DMS 273 treated with DMSO at 0.1 percent for 48 hours (cell line): ENCODE data around the gene CST7.
"Not testable (repeated sequence)": the region's sequence is repeated elsewhere in the genome, so short reads cannot be mapped to it uniquely, and the experiment has no call there.

Experiments used
- DNase-seq: peaks from one replicate; lab custom pipeline; 2025; lab: John Stamatoyannopoulos, UW

Gene CST7

GRCh38 chr20:24948939-24949679 is at the start of gene CST7:
Gene CST7, plus strand, starts transcription at chr20:24949269. Its CDS starts 237 bp downstream, at chr20:24949506.
- DNase-seq: no peak

DNA sequence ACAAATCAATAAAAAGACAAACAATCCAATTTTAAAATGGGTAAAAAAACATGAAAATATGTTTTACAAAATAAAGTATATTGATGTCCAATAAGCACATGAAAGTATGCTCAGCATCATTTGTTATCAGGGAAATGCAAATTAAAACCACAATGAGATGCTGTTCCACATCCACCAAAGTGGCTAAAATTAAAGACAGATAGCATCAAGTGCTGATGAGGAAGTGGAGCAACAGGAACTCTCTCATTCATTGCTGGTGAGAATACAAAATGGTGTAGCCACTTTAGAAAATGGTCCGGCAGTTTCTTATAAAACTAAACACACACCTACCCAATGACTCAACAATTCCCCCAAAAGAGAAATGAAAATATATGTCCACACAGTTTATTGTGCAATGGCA is 42.3 kb upstream of the CST7 start:
- DNase-seq: no peak

DNA sequence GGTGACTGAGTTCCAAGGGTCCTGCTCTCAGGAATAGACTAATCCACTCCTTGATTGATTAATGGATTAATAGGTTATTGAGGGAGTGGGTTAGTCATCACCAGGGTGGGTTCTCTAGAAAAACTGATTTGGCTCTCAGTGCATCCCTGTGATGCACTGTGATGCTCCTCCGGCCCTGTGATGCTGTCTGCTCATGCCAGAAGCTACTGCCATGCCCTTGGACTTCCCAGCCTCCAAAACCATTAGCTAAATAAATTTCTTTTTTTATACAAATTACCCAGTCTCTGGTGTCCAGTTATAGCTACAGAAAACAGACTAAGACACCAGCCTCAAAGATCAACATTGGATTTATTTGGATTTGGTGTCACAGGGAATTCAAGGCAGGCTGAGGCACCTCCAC is 40.4 kb upstream of the CST7 start:
- DNase-seq: no peak

GRCh38 chr20:24909086-24909780 is 39.8 kb upstream of the CST7 start:
- no peak for DNase-seq

- DNase-seq: no peak
These were observed 39.2 kb upstream of the CST7 start for GRCh38 chr20:24909861-24910260.

GRCh38 chr20:24910461-24910860 is 38.6 kb upstream of the CST7 start:
- no peak for DNase-seq

DNA sequence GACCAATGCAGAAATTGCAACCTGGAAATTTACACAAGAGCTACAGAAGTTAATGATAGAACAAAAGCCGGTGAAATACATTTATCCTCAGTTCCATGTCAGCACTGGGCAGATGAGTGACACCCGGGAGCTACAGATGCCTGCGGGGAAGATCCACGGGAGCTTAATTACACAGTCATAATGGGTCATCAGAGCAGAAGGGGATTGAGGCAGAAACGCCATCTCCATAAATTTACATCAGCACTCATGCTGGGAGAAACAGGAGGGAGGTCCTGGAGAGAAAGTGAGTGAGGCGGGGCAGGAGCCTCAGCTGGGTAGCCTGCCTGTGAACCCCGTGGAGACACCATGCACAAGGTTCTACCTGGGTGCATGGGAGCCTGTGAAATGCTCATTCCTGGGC is 37.6 kb upstream of the CST7 start:
- DNase-seq: no peak

DNA sequence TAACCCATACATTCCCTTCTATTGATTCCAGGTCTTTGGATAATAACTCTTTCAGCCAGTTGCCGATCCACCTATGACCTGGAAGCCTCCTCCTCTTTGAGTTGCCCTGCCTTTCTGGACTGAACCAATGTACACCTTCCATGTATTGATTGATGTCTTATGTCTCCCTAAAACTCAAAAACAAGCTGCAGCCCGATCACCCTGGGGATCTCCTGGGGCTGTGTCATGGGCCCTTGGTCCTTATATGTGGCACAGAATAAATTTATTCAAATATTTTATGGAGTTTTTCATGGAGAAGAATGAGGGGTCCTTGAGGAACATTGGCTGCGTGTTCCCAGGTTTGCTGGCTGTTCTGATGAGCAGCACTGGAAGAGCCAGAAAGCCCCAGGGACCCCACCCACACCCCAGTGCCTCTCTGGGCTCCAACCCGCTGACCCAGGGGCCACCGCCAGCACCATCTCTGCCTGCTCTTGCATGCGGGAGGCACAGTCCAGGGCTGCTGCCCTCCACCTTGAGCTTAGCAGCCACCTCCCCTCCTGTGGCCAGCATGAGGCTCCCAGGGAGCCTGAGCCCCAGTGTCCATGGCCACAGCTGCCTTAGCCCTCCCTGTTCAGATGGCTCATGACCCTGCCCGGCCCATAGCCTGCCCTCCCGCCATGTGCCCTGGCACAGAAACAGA is 36.5 kb upstream of the CST7 start:
- no peak for DNase-seq

DNA sequence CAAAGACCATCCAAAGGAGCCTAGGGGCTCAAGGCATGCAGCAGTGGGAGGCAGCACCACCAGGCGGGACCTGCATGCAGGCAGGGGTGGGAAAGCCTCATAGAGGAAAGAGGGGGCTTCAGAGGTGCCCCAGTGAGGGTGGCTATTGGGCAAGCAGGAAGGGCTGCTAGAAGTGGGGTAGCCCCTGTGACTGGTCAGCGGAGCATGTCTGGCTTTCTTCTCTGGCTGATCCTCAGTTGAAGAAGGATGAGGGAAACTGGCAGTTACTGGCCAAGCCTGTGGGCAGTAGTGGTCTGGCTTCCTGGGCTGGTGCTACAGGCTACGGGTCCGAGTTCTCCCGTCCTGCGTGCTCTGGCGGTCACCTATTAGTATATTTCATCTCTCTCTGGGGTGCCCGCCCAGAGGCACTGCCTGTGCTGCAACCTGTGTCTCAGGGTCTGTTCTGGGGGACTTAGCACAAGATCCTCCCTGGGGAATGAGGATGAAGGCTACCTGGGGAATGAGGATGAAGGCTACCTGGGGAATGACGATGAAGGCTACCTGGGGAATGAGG is 35.9 kb upstream of the CST7 start:
- DNase-seq: no peak

- no peak for DNase-seq
These were observed 34.5 kb upstream of the CST7 start for GRCh38 chr20:24914388-24915241.

DNA sequence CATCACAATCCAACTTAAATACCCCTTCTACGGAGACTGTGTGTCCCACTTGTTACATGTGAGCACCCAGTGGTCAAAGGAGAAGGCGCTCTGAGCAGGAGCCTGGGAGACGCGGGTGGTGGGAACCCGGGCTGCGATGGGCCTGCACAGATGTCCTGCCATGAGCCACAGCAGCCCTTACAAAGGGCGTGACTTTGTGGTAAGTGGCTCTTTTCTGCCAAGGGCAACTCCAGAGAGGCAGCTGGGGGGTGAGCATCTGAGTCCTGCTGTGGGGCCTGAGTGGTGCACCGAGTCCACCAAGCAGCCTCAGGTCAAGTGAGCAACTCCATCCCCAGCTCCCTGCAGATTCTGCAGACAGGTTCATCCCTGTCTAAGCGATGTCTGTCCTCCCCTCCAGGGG is 33.6 kb upstream of the CST7 start:
- DNase-seq: no peak

DNA sequence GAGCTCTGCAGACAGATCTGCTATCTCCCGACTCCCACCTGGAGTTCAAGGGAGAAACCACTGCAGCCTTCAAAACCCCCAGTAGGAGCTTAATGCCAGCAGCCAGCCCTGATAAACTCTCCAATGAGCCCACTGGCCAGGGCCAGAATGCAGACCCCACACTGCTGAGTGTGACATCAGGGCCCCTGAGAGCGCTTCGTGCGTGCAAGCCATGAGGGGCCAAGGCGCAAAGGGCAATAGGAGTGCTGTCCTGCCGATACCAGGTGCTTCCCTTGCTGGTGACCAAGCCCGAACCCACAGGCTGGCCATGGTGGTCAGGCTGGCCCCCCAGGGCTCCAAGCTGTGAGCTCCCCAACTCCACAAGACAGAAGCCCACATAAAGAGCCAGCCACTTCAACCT is 33.2 kb upstream of the CST7 start:
- no peak for DNase-seq

GRCh38 chr20:24916412-24916811 is 32.7 kb upstream of the CST7 start:
- no peak for DNase-seq

DNA sequence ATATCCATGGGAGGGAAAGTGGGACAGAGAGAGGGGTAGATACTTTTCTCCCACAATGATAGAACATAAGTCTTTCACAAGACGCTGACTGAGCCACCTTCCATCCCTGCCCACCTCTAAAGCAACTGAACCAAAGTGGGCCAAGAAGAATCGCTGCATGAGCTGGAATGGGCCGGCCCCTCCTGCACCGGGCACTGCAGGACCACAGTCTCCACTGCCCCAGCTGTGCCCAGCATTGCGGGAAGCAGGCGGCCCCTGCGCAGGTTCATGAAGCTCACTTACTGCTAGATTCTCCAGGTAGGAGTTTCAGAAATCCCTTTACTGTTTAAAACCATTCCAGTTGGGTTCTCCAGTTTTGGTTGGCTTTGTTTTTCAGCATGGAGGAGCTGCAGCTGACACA is 32.0 kb upstream of the CST7 start:
- no peak for DNase-seq

DNA sequence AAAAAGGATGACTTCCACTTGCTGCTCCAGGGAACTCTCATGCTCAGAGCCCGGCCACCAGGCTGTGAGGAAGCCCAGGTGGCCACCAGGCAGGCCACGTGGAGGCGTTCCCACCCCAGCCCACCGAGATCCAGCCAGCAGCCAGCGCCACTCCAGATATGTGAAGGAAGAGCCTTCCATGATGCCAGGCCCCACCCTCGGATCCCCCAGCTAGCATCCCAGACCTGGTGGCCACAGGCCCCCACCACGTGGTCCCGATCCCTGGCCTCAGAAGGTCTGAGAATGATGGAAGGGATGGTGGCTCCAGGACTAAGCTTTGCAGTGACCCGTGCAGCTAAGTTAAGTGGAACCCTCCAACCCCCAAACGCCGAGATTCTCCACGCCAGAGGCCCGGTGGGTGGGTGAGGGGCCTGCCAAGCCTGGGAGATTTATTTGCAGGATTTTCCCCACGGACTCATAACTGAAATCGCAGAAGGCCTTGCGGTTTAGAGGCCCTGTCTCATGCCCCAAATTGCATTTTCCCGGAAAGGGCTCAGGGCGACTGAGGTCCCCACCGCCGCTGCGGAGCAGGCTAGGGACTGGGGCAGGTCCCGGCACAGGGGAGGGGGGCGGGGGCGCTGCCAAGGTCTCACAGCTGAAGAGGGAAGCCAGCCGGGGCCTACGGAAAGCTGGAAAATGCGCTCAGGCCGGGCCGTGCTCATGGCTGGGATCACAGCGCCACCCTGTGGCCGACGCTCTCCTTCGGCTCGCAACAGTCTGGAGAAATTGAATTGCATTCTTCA is 31.1 kb upstream of the CST7 start:
- peak; percentile 48 for DNase-seq

DNA sequence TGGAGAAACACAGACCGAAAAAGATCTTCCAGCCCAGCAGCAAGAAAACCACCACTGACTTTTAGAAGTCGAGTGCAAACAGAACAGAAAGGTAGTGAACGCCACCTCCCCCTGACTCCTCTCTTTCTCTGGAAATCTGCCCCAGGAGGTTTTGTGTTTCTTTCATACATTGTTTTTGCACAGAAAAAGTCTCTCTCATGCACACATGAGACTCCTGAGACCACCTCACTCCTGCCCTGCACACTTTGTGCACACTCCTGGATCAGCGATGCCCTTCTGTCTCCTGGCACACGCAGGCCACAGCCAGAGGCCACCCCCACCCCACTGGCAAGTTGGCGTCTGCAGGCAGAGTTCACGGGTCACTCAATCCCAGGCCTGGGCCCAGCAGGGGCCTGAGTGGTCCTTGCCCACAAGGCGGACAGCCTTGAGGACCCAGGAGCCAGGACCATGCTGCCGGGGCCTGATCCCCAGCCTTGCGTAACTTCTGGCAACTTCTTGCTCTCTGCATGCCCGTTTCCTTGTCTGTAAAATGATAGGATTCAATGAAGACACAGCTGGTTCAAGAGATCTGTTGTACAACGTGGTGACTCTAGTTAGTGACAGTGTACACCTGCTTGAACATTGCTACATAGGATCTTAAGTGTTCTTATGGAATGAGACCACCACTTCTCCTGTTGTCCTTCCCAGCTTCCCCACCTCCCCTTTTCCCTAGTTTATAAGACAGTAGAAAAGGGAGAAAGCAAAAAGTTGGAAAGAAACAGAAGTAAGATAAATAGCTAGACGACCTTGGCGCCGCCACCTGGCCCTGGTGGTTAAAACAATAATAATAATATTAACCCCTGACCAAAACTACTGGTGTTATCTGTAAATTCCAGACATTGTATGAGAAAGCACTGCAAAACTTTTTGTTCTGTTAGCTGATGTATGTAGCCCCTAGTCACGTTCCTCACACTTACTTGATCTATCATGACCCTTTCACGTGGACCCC is 30.2 kb upstream of the CST7 start:
- no peak for DNase-seq

- not testable (repeated sequence) for DNase-seq
These were observed 29.4 kb upstream of the CST7 start for GRCh38 chr20:24919665-24920064.

DNA sequence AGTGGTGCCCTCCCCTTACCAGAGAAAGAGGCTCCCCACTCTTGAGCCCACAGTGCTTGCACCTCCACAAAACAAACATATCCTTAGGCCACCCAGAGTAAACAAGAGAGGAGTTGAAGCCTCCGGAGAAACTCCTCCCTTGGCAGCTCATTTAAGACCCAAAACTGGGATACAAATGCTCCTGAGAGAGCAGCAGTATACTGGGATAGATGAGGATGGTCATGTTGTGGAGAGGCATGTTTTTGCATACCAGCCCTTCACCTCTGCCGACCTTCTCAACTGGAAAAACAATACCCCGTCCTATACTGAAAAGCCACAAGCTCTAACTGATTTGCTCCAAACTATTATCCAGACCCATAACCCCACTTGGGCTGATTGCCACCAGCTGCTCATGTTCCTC is 28.4 kb upstream of the CST7 start:
- not testable (repeated sequence) for DNase-seq

DNA sequence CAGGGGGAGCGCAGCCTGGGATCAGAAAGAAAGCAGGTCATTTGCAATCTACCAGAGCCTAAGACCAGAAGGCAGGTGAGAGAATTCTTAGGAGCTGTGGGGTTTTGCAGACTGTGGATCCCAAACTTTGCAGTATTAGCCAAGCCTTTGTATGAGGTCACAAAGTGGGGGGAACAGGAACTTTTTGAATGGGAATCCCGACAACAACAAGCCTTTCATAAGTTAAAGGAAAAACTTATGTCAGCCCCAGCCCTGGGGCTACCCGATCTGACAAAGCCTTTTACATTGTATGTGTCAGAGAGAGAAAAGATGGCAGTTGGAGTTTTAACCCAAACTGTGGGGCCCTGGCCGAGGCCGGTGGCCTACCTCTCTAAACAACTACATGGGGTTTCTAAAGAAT is 19.8 kb upstream of the CST7 start:
- DNase-seq: not testable (repeated sequence)
